ENCODE measurements around the gene INSM1. TPM values are rescaled to one million over a fixed set of nuclear protein-coding genes. Genes with fewer than 3 reads are reported as not detected.

The INSM1 gene
- total RNA-seq, 1 donor from 2014 or later = not detected

GRCh38 chr20:20375862-20376261 is 8.0 kb downstream of the INSM1 start:
- no peaks in the 10 kb centered on the region for H3K36me3 ChIP-seq
- H3K4me1 ChIP-seq = no peaks in the 10 kb centered on the region
- H3K27ac ChIP-seq (replicated peaks) = no peak overlapping the region
- intact Hi-C loops (cut with micrococcal nuclease) = loop anchor here (10.0 kb wide), 1 partner anchor 59 kb away; no protein-coding TSS in a partner anchor
- peaks cover 95% of the 10 kb centered on the region for H3K27me3 ChIP-seq (ENCODE audit: low read depth)
- no peaks in the 10 kb centered on the region for H3K9me3 ChIP-seq (replicated peaks)
- H3K4me3 ChIP-seq = no peak overlapping the region
- DNase-seq = no peak
- no peak for TF ChIP-seq CTCF (IDR thresholded peaks at IDR 0.05; ENCODE audit: borderline replicate concordance)

- no peak overlapping the region for H3K27ac ChIP-seq (replicated peaks)
- peaks cover 42% of the 10 kb centered on the region for H3K27me3 ChIP-seq (ENCODE audit: low read depth)
- TF ChIP-seq CTCF (IDR thresholded peaks at IDR 0.05; ENCODE audit: borderline replicate concordance) = no peak
- H3K4me1 ChIP-seq = no peaks in the 10 kb centered on the region
- intact Hi-C loops (cut with micrococcal nuclease) = no loop called here
- H3K4me3 ChIP-seq = no peak overlapping the region
- H3K9me3 ChIP-seq (replicated peaks) = no peaks in the 10 kb centered on the region
- H3K36me3 ChIP-seq = peaks cover 12% of the 10 kb centered on the region
- DNase-seq = no peak
Measured at GRCh38 chr20:20386192-20386591, 18.3 kb downstream of the INSM1 start.

- Histone ChIP-seq H3K4me1 (no peaks in the 10 kb centered on the region), H3K9me3 (replicated peaks) (no peaks in the 10 kb centered on the region), H3K27ac (replicated peaks) (no peak overlapping the region), H3K27me3 (ENCODE audit: low read depth) (no peaks in the 10 kb centered on the region), H3K4me3 (no peak overlapping the region), H3K36me3 (peaks cover 40% of the 10 kb centered on the region)
- no peak for DNase-seq
- no peak for TF ChIP-seq CTCF (IDR thresholded peaks at IDR 0.05; ENCODE audit: borderline replicate concordance)
- intact Hi-C loops (cut with micrococcal nuclease) = no loop called here
Measured at GRCh38 chr20:20390393-20390792, 22.5 kb downstream of the INSM1 start.

GRCh38 chr20:20391115-20391514 is 23.2 kb downstream of the INSM1 start:
- no peaks in the 10 kb centered on the region for H3K27me3 ChIP-seq (ENCODE audit: low read depth)
- TF ChIP-seq CTCF (IDR thresholded peaks at IDR 0.05; ENCODE audit: borderline replicate concordance) = no peak
- H3K4me3 ChIP-seq = no peak overlapping the region
- no peaks in the 10 kb centered on the region for H3K4me1 ChIP-seq
- H3K36me3 ChIP-seq = peaks cover 46% of the 10 kb centered on the region
- intact Hi-C loops (cut with micrococcal nuclease) = no loop called here
- no peak overlapping the region for H3K27ac ChIP-seq (replicated peaks)
- no peaks in the 10 kb centered on the region for H3K9me3 ChIP-seq (replicated peaks)
- DNase-seq = no peak

GRCh38 chr20:20391766-20392165 is 23.9 kb downstream of the INSM1 start:
- DNase-seq = no peak

More at GRCh38 chr20:20391766-20392165, 23.9 kb downstream of the INSM1 start:
- H3K9me3 ChIP-seq (replicated peaks) = no peaks in the 10 kb centered on the region
- peaks cover 51% of the 10 kb centered on the region for H3K36me3 ChIP-seq
- no peaks in the 10 kb centered on the region for H3K4me1 ChIP-seq
- no peaks in the 10 kb centered on the region for H3K27me3 ChIP-seq (ENCODE audit: low read depth)
- H3K27ac ChIP-seq (replicated peaks) = no peak overlapping the region
- TF ChIP-seq CTCF (IDR thresholded peaks at IDR 0.05; ENCODE audit: borderline replicate concordance) = no peak
- no peak overlapping the region for H3K4me3 ChIP-seq
- intact Hi-C loops (cut with micrococcal nuclease) = no loop called here
